ENCODE measurements around the gene RIBC2. TPM values are rescaled to one million over a fixed set of nuclear protein-coding genes. Genes with fewer than 3 reads are reported as not detected.
A peak's percentile ranks its signal among the peaks of the same experiment; 100 is the strongest.
"Not testable (repeated sequence)": the region's sequence is repeated elsewhere in the genome, so short reads cannot be mapped to it uniquely, and the experiment has no call there.

RIBC2 gene
- total RNA-seq, 1 donor from 2014 or later: 1.6 TPM

DNA sequence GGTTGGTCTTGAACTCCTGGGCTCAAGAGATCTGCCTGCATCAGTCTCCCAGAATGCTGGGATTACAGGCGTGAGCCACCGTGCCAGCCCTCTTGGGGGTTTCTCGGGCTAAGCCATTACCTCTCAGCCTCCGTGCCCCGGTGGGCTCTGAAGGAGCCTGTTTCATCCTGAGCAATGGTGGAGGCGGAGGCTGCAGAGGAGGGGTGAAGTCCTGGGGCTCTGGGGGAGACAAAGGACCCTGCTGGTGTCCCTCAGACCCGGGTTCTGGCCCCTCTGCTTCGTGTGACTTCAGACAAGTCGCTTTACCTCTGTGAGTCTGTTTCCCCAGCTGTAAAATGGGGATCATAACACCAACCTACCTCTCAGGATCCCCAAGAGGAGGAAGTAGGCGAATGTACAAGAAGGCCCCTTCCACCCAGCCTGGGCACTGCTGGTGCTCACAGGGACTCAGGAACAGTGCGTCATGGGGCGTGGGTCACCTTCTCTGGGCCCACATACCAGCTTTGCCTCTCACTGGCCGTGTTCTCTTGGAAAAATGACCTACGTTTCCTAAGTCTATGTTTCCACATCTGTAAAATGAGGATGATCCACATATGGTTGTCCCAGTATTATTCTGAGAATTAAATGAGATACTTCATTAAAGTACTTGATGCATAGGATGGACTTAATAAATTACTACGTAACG lies 36.8 kb downstream of the RIBC2 start:
- DNase-seq: no peak

DNA sequence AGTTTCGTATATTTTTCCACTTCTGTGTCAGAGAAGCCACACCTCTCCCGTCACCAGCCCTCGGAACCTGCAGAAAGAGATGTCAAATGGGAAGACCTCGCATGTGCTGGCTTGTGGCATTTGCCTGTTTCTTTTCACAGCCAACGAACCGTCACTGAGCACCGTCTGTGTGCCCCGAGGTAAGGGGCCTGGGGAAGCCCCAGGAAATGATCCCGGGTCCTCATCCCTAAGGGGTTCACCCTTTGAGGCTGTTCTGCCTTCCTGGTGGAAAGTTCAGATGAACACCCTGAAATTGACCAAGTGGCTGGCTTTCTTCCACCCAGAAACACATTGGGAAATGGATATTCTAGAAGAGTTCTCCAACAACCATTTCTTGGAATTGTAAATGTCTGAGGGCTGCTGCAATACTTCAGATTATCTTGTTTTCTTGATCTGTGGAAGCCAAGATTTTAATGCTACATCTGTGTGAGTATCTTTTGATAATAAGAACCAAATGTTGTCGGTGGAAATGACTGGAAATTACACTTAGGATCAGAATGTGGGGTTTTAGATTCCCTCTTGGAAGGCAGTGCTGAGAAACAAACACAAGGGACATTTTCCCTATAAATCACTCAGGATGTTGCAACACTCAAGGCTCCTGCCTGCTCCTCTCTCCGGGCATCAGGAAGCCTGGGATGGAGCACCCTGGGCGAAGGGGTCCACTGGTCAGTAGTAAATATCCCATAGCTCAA lies 37.6 kb downstream of the RIBC2 start:
- DNase-seq: peak; percentile 80

DNA sequence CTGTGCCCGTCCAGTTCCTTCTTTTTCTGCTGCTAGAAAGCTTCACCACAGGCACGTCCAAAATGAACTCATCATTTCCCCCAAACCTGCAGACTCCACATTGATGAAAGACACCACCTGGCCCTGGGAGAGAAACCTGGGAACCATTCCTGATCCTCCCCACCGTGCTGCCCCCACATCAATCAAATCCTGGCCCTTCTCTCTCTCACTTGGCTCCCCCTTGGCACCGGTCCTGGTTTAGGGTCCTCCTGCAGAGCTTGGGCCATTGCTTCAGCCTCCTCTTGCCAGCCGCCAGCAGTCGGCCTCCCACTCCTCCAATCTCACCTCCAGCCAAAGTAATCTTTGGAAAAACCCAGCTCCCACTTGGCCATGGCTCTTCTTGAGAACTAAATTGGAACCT lies 38.5 kb downstream of the RIBC2 start:
- DNase-seq: peak; percentile 78

DNA sequence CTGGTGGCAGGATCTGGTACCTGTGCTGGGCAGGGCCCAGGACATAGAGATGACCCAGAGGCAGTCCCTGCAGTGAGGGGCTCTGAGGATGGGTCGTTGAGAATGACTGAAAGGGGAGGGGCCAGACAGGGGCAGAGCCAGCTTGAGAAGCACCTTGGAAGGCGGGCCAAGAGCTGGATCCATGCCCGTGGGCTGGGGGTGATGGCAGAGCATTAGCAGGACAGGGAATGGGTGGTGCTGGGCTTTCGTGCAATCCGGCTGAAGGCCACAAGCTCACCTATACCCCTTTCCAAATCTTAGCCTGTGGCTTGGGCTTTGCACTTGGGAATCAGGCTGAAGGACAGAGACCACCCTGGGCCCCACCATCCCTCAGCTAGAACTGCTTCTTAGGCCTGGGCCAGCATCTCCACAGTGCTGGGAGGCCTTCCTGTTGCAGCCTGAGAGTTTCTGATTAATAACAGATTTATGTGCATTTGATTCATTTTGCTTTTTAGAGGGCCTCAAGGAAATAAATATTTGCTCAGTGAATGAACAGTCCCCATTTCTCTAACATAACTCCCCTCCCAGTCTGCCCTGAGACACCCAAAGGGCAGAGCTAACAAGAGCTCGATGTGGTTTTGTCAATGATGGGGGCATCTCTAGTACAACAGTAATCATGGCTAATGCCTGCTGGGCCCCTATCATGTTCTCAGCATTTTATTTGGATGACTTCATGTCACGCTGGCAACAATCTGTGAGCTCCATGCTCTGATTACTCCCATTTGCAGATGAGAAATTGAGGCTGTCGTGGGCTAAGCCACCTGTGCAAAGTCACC lies 39.3 kb downstream of the RIBC2 start:
- DNase-seq: peak; percentile 58

DNA sequence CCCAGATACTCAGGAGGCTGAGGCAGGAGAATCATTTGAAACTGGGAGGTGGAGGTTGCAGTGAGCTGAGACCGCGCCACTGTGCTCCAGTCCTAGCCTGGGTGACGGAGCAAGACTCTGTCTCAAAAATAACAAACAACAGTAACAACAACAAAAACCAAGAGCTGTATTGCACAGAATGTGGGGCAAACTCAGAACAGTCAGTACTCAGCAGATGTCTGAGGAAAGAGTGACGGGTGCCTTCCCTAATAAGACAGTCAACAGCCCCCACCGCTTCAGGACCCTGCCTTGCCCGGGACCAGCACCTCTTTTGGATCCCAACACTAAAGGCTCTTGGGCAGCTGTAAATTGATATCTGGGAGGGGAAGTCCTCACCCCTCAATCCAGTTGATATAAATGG lies 40.3 kb downstream of the RIBC2 start:
- DNase-seq: no peak

DNA sequence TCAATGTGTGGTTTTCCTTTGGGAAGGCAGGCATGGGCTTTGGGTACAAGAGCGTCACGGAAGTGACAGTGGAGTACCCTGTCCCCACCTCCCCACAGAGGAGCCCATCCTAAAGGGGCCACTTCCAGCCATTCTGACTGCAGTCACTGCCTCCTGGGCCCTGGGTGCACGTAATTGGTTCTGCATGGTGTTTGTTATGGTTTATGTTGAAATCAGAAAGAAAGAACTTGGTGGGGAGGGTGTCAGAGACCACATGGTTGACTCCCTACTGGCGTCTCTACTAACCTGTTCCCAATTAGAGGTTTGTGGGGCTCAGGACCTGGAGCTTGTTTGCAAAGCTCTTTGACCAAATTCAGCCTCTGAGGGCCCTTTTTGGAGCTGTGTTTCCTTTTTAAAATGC lies 40.8 kb downstream of the RIBC2 start:
- DNase-seq: peak; percentile 52

DNA sequence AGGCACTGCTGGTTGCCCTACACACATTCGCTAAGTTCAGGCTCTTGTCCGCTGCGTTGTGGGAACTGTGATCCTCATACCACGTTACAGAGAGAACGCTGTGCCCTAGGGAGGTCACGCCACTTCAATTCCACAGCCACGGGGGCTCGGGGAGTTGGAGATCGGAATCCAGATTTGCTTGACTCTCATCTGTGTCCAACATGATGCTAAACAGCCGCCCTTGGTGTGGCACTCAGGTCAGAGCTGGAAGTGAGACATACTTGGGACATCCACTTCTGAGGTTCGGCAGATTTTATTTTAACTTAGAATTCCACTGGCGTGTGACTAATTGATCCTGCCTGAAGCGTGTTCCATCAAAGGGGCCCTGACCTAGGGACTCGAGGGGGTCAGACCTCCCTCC lies 41.7 kb downstream of the RIBC2 start:
- no peak for DNase-seq

DNA sequence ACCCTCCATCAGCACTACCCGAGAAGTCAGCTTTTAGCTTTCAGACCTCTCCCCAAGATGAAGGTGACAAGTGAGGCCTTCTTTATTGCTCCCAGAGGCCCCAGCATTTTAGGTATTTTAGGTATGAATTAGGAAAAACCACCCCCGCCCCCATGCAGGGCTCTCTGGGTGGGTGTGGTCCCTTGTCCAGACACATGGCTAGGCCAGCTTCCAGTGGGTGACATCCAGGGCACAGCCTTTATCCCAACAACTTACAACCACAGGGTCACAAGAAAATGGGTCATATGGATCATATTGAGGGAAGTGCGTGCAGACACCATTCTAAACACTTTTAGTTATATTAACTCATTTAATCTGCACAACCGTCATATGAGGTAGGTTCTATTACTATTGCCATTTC lies 42.1 kb downstream of the RIBC2 start:
- DNase-seq: no peak

DNA sequence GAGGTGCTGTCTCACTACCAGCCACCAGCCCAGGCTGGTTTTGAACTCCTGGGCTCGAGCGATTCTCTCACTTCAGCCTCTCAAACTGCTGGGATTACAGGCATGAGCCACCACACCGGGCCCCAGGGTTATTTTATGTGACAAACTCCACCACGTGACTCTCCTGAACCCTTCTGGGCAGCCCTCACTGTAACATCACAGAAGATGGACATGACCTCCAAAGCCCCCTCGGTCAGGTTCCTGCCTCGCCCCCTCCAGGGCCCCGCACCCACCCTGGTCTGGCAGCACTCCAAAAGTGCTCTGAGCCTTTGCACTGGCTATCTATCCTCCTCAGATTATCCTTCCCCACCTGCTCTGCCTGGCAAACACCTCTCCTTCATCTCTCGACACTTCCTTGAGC lies 43.3 kb downstream of the RIBC2 start:
- no peak for DNase-seq

DNA sequence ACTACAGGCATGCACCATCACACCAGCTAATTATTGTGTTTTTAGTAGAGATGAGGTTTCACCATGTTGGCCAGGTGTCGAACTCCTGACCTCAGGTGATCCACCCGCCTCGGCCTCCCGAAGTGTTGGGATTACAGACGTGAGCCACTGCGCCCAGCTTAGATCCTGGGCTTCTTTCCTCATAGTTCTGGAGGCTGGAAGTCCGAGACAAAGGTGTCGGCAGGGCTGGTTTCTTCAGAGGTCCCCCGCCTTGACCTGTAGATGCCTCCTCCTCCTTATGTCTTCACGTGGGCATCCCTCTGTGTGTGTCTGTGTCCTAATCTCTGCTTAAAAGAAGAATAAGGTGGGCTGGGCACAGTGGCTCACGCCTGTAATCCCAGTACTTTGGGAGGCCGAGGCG lies 45.0 kb downstream of the RIBC2 start:
- no peak for DNase-seq

DNA sequence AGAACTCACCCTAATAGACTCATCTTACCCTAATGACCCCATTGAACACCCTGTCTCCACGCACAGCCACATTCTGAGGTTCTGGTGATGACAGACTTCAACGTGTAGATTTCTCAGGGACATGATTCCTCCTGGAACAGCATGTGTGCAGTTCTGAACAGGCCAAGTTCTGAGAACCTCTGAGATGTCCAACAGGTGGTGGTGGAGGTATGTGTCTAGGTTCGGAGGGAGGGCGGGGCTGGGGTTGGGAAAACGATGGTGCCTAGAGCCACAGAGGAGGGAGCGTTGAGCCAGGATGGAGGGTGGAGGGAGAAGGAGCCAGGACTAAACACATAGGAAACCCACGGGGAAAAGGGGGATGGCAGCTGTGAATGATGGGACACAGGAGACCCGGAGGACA lies 45.7 kb downstream of the RIBC2 start:
- no peak for DNase-seq

DNA sequence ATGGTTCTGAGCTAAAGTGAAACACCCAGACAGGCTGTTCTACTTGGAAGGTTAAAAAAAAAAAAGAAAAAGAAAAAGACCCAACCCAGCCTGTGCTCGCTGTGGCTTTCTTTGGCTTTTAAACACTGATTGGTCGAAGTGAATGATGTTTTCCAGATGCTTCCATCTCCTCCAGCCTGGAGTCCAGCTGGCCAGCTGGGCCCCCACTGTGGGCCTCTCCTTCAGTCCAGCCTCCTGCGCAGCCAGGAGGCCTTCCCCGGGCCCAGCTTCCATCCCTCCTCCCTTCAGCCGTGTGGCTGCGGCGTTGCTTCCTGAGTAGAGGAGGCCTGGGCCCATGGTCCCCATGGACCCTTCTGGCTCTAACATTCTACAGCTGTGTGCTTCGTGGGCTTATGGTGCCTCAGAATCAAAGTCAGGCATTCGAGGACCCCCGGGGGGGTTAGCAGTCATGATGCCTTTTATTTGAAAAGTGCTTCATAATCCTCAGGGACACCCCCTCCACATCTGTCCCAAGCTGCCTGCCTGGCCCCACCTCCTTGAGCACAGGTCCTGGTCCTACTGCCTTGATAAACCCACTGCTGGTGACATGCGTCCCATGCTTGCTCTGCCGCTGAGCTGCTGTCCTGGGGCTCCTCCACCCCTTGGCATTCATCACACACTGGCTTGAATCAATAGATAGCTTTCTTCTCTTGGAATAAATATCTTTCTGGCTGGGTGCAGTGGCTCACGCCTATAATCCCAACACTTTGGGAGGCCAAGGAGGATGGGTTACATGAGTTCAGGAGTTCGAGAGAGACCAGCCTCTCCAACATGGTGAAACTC lies 47.0 kb downstream of the RIBC2 start:
- DNase-seq: peak; percentile 95

DNA sequence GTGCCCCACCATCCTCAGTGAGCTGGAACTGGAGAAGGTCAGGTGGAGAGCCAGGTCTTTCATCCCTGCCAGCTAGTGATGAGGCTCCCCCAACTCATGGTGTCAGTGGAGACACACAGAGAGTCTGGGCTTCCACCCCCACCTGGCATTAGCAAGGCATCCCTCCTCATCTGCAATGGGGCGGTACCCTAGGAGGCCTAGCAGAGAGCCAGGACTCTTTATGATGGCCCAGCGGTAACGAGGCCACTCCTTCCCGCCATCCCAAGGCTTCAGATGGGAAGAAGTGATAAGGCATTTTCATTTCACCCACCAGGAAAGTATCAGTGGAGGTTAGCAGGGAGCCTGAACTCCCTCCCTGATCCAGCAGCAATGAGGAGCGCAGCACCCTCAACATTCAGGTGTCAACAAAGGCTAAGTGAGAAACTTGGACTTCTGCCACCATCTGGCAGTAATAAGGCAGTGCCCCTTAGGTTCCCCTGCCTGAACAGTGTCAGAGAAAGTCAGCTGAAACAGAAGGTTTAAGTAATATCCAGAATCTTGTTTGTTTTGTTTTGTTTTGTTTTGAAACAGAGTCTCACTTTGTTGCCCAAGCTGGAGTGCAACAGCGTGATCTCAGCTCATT lies 48.7 kb downstream of the RIBC2 start:
- DNase-seq: no peak

DNA sequence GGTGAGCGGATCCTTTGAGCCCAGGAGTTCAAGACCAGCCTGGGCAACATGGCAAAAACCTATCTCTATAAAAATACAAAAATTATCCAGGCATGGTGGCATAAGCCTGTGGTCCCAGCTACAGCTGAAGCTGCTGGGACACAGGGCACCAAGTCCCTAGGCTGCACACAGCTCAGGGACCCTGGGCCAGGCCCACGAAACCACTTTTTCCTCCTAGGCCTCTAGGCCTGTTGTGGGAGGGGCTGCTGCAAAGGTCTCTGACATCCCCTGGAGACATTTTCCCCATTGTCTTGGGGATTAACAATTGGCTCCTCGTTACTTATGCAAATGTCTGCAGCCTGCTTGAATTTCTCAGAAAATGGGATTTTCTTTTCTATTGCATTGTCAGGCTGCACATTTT lies 50.2 kb downstream of the RIBC2 start:
- DNase-seq: not testable (repeated sequence)

DNA sequence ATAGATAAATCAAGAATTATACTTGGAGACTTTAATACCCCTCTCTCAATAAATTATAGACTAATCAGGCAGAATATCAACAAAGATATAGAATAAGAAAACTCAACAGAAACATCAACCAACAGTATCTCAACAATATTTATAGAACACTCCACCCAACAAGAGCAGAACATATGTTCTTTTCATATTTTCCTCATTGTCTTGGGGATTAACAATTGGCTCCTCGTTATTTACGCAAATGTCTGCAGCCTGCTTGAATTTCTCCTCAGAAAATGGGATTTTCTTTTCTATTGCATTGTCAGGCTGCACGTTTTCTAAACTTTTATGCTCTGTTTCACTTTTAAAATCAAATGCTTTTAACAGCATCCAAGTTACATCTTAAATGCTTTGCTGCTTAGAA lies 52.1 kb downstream of the RIBC2 start:
- DNase-seq: peak; percentile 69

DNA sequence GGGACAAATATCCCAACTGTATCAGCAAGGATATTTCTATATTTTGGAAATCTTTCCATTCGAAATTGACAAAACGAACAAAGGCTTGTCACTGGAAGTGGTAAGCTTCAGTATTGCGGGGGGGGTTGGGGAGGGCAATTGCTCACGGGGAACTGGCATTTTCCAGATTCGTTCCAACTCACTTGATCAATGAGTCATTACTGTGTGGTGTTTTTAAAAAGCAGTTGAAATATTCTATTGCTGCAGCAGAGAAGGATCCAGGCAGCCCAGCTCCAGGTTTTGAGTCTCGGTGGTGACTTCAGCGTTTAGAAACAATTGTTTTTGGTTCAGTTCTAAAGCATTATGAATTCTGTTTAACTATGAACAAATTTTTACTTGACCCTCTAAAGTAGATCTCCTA lies 55.4 kb downstream of the RIBC2 start:
- DNase-seq: no peak

DNA sequence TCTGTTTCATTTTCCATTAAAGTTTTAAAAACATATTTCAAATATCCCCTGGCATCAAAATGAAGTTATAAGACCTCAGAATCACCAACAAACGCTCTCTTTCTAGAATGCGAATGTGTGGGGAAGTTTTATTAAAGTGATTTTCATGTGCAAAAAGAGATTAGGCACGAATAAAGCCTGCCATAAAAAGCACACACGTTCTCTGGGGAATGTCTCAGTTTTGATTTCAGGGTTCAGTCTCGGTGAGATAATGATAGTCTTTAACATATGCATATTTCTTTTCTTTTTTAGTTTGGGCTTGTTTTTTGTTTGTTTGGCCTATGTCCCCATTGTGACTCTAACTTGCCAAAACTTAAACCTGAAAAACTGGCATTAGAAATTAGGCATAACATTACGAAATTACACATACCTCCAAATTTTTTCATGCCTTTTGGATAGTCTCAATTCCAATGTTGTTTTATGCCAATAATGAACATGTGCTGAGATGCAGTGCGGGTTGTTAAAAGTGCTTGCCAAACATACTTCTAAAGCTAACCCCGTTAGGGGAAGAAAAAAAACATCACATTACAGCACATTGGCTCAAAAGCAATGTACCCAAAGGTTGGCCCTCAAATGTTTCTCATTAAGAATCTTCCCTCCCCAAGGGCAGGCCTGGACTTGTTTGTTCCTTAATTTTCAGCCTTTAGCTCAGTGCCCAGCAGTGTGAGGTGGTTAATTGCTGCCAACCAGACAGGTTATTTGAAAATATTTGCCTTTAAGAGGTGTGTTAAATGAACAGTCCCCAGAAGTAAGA lies 56.0 kb downstream of the RIBC2 start:
- peak; percentile 53 for DNase-seq

DNA sequence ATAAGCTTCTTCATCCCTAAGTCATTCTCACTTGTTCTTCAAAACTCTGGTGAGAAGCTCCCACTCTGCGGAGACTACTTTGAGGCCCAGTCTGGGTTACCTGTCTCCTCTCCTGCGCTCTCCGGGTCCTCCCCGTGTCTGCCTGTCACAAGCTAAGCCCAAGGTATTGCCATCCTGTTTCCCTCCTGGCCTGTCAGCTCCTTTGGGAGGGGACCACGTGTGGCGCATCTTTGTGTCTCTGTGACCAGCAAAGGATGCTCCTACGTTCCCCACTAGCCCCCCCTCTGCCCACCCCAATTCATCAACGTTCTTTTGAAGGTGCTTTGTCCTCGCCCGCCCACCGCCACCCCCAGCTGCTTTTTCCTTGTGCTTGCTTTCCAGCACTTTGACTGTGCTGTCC lies 57.4 kb downstream of the RIBC2 start:
- no peak for DNase-seq

DNA sequence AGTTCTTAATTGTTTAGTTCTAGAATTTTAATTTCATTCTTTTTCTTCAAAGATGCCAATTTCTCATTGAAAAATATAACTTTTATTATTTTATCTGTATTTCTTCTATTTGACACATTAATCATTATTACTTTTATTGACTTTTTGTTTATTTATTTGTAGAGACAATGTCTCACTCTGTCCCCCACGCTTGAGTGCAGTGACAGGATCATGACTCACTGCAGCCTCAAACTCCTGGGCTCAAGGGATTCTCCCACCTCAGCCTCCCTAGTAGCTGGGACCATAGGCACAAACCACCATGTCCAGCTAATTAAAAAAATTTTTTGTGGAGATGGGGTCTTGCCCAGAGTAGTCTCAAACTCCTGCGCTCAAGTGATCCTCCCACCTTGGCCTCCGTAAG lies 58.9 kb downstream of the RIBC2 start:
- DNase-seq: no peak

DNA sequence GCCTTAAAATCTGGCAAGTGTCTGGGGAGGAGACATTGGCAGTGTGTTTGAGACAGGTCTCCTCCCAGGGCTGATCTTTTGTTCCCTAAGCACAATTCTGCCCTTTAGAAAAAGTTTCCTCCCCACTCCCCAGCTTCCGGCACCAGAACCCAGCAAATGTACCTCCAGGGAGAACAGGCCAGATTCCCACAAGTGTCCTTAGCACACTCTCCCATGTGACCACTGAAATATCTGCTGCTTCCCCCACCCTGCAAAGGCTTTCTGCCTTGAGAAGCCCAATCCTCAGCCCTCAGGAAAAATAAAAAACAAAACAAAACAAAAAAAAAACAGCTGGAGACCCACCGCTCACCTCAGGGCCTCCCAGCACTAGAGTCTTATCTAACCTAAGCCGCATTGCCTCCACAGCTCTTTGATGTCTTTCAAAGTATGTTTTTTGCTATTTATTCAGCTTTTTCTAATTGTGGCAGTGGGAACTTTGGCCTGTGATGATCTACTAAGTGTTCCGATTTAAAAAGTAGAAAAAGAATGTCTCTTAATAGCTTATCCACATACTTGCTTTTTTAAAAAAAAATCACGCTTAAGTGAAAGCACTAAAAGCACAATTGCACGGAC lies 60.2 kb downstream of the RIBC2 start:
- DNase-seq: no peak
